GM19099 (cell line): Measurements from ENCODE around the gene EXTL1.

ENCODE experiments used
- POLR2A ChIP-seq: IDR thresholded peaks from 3 replicates; pipeline ENCODE4 v1.6.1; 2011; ENCODE audit warnings: low read depth; ENCODE audit not compliant: insufficient read length; ENCODE audit errors: extremely low read depth

EXTL1 gene

DNA sequence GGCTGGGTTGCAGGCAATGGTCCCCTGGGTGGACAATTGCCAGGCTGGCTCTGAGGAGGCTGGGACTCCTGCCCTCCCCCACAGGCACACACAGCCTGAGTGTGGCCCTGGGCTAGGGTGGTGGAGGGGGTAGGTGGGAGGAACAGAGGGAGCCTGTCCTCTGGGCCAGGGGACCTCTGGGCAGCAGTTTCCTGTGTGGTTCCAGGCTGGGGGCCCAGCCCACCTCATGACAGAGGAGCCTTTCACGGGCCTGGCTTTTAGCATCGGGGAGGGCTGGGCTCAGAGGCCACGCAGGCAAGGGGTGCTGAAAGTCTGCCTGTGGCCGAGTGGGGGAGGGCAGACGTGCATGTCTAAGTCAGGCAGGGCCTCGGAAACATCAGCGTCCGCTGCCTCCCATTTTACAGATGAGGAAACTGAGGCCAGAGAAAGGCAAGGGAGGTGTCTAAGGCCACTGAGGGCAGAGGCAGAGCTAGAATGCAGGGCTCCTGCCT is 7.0 kb downstream of the EXTL1 start:
- TF ChIP-seq POLR2A = no peak

DNA sequence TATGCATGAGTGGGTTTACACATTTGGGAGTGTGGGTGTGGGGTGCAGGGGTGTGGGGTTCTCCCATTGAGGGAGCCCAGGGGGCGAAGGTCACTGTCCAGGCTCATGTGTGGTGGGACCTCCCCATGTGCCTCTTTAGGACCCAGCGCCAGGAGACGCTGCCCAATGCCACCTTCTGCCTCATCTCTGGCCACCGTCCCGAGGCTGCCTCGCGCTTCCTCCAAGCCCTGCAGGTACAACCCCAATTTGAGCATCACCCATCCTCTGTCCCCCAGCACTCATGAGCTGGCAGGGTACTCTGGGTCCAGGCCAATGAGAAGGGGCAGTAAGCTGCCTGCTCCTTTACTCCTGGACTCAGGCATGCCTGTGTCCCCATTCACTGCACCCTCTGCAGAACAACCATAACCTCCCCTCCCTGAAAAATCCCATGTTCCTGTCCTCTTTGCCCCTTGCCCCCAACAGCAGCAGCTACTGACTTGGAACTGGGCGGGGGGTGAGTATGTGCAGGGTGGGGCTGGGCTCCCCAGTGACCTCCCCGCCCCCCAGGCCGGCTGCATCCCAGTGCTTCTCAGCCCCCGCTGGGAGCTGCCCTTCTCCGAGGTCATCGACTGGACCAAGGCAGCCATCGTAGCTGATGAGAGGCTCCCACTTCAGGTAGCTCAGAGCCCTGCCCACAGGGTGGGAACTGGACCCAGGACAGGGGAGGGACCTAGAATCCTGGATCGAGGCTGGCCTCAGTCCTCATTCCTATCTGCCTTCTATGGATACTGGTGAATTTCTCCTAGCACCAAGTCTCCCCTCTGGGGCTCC is 7.7 kb downstream of the EXTL1 start:
- no peak for TF ChIP-seq POLR2A

- TF ChIP-seq POLR2A = no peak
Observed at GRCh38 chr1:26029864-26030481, 8.4 kb downstream of the EXTL1 start.

- TF ChIP-seq POLR2A = no peak
Observed at GRCh38 chr1:26031196-26031595, 9.6 kb downstream of the EXTL1 start.

GRCh38 chr1:26031611-26032220 is 10.1 kb downstream of the EXTL1 start:
- no peak for TF ChIP-seq POLR2A

GRCh38 chr1:26032656-26033357 is 11.2 kb downstream of the EXTL1 start:
- no peak for TF ChIP-seq POLR2A

GRCh38 chr1:26034504-26035202 is 13.1 kb downstream of the EXTL1 start:
- no peak for TF ChIP-seq POLR2A

DNA sequence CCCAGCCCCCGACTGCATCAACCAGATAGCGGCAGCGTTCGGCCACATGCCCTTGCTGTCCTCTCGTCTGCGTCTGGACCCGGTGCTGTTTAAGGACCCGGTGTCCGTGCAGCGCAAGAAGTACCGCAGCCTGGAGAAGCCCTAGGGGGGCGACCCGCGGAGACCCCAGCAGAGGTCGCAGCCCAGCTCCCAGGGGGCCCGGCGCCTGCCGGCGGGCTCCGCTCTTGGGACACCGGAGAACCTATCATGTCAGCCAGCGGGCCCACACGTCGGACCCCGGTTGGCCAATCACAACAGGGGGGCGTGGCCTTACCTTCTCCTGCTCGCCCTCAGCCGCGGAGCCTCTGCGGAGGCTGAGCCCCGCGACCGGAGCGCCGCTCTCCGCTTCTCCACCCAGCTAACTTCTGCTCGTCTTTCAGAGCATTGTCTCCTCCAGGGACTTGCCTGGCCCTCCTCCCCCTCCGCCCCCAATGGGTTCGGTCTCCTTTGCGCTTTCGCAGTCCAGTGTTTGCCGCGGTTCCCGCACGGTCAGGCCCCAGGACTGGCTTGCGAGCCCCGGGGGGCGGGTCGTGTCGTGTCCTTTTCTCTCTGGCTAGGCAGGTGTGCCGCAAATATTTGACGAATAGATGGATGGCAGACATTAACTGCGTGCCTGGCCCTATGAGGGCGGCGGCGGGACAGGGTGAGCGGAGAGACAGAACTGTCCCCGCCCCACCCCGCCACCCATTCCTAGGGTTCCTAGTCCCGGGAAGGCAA is 13.8 kb downstream of the EXTL1 start:
- no peak for TF ChIP-seq POLR2A

GRCh38 chr1:26035959-26036755 is 14.6 kb downstream of the EXTL1 start:
- TF ChIP-seq POLR2A = no peak

GRCh38 chr1:26036756-26037281 is 15.2 kb downstream of the EXTL1 start:
- no peak for TF ChIP-seq POLR2A

DNA sequence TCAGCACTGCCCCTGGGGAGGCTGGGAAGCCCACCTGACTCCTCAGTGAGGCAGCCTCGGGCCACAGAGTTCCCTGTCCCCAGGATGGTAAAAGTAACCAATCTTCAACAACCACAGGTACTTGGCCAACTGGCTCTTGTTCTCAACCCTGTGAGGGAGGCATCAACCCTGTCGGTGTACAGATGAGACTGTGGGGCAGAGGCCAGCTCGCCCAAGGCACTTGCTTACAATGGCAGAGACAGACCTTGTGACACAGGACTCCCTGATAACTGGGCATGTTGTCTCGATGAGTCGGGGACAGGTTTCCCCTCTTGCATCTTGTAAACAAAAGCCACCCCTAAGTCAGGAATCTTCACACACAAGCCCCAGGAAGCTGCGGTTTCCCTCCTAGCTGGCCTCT is 16.3 kb downstream of the EXTL1 start:
- no peak for TF ChIP-seq POLR2A

- TF ChIP-seq POLR2A = no peak
Observed at GRCh38 chr1:26038477-26038876, 16.9 kb downstream of the EXTL1 start.

DNA sequence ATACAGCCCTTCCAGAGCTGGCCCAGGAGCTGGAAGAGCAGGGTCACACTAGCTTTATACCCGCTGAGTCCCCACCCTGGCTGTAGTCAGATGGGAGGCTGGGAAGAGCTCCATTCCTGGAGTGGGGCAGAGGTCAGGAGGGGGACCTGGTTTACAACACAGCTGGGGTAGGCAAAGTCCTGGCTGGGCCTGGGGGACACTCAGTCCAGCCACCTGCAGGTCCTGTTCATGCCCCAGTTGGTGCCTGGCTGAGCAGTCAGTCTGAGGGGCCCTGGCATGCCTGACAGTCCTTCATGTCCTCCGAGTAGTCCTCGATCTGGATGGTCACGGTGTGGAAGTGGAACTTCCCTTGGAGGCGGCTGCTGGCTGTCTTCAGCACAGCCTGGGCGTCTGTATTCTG is 17.3 kb downstream of the EXTL1 start:
- TF ChIP-seq POLR2A = no peak
